ENCODE results near the gene XCR1. TPM values are rescaled to one million over a fixed set of nuclear protein-coding genes. Genes with fewer than 3 reads are reported as not detected.

The XCR1 gene
- total RNA-seq, 1 donor from 2014 or later, result 0.66 TPM

DNA sequence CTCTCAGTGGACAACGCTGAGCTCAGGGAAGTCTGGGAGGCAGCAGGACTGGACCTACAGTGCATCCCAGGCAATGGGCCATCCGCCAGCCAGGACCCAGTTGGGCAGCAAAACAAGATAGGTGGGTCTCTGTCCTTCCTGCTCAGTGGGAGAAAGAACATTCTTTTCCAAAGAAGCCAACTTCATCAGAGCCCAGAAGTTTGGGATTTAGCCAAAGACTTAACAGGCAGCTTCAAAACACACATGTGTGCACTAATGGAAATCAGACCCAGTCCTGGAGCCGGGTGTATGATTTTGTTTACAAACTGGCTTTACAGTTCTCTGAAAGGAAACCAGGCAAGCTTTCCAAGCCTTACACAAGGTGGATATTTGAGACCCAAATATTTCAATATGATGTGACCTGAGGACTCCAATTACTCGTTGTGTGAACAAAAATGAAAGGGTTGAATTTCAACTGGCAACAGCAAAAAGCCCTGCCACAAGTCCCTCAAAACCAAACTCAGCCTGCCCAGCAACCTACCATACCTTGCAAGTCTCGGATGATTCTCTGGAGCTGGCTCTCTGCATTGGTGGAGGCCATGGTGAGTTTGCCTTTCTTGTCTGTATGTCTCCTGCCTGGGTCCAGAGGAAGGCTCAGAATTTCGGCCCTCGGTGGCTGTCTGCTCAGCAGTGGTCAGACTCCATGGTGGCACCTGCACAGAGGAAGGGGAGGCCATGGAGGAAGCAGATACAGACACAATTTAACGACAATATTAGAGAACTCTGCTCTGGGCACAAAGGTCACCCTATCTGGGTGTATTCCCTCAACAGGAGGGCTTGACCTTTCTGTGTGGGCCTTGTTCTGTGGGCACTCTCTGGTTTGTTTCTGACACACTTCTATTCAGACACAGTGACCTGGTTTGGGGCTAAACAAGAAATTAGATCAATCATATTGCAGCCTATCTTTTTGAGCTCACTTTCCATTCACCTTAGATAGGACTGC is 42.7 kb downstream of the XCR1 start:
- no peak for DNase-seq (ENCODE audit: low spot score)

DNA sequence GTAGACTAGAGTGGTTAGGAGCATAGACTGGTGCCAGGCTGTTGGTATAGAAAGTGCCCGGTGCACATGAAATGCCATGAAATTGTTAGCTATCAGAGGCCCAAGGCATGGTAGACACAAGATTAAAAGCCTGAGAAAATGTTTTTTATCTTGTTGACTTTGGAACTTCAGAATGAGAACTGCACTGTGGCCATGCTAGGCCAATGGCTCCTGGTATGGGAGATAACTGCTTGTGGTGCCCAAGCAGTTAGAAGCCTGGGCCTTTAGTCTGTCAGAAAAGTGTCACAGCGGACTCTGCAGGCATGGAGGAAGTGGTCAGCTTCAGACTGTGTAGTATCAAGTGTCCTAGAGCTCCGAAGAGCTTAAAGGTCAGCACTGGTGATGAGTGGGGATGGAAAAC is 43.5 kb downstream of the XCR1 start:
- no peak for DNase-seq (ENCODE audit: low spot score)

DNA sequence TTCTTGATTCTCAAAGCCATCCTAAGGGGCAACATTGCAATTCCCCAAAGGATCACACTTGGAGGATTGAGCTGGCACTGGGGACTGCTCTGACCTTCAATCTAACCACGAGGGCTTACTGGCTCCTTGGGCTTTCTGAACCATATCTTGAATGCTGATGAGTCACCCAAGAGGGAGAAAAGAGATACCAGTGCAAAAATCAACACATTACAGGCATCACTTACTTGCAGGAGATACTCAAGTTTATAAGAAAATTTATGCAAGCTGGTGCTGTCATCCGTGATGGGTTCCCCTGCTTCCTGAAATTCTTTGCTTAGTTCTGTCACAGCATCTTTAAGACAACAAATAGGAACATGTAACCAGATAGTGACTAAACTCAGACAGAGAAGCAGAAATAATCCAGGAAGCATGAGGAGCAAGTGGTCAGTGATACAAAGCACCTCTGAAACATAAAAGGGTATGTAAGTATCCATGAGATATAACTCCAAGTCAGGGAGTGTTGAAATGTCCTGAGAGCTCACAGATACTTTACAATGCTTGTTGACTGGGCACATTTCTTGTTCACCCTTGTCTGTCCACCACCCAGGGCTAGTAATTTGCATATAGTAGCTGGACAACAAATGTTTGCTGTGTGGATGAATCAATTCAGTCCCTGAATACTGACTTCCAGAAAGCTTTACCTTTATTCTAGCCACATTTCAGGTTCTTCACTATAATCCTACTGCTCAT is 45.8 kb downstream of the XCR1 start:
- no peak for DNase-seq (ENCODE audit: low spot score)

DNA sequence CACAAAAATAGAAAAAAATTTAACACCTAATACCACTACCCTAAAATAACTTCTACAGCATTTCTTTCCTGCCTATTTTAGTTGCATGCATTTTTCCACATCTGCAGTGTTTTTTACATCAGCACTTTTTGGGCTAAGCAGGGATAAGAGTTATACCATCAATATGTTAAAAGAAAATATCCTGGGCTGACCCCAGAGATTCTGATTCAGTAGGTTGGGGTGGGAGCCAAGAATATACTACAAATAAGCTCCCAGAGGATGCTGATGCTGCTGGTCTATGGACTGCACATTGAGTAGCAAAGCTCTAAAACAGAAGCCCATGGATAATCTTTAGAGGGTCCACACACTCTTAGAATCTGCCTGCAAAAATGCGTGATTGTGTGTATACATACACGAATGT is 46.5 kb downstream of the XCR1 start:
- DNase-seq (ENCODE audit: low spot score), result no peak

DNA sequence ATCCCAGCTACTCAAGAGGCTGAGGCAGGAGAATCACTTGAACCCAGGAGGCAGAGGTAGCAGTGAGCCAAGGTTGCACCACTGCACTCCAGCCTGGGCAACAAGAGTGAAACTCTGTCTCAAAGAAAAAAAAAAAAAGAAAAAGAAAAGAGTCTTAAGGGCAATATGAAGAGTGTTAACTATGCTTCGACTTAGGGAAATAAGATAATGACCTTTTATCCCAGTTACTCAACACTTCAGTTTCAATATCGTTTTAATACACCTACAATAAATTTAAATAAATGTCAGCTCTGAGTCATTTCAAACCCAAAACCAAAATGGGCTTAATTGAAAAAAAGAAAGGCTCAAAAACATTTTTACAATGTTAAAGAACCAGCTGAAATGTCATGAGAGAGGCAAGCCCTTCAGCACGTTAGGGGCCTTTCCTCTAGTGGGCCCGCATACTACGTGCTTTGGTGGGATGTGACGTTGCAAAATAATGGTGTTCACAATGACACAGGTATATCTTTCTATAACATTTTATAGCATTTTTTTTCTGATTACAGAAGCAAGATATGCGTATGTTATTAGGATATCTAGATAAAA is 47.0 kb downstream of the XCR1 start:
- DNase-seq (ENCODE audit: low spot score), result no peak

DNA sequence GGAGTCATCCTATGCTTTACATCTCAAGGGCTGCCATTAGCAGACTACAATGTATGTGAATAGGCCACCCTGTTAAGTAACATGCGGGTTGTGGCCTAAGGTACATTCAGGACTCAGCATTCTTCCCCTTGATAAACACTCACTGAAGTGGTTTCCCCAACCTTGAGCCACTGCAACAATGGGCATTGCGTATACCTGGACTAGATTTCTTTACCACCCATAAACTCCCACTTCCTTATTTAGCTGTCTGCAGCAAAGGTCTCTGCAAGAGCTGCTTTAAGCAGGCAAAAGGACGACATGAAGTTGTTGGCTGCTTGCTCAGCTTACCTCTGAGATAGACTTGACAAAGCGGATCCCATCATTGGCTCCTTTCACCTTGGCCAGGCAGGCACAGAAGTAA is 47.9 kb downstream of the XCR1 start:
- DNase-seq (ENCODE audit: low spot score), result no peak

DNA sequence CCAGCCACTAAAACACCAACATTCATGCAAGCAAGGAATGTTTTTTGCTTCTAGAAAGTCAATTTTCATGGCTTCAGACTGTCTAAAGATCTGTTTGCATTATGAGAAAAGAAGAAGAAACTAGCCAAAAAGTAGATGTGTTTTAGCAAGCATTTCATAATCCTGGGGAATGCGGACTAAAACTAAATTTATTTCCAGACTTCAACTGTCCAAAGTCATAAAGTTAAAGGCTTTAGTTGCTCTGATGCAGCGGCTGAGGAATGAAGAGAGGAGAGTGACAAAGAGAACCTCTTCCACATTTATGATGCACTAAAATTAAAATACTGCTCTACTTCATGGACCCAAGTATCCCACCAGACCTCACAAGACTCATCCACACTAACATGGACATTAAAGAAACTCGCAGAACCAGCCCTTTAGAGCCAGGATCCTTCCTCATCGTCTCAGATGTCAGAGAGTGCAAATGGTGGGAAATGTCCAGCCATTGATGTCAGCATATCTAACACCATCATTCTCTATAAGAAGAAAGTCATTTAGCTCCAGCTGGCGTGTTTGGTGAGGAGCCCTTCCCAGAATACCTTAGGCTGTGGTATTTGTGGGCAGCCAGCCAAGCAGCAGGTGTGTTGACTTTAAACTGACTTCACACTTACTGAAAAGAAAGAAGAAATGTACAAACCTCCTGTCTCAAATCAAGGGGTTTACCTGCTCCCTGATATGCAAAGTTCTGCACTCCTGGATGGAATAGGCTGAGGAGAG is 49.1 kb downstream of the XCR1 start:
- DNase-seq (ENCODE audit: low spot score), result peak; percentile 79

DNA sequence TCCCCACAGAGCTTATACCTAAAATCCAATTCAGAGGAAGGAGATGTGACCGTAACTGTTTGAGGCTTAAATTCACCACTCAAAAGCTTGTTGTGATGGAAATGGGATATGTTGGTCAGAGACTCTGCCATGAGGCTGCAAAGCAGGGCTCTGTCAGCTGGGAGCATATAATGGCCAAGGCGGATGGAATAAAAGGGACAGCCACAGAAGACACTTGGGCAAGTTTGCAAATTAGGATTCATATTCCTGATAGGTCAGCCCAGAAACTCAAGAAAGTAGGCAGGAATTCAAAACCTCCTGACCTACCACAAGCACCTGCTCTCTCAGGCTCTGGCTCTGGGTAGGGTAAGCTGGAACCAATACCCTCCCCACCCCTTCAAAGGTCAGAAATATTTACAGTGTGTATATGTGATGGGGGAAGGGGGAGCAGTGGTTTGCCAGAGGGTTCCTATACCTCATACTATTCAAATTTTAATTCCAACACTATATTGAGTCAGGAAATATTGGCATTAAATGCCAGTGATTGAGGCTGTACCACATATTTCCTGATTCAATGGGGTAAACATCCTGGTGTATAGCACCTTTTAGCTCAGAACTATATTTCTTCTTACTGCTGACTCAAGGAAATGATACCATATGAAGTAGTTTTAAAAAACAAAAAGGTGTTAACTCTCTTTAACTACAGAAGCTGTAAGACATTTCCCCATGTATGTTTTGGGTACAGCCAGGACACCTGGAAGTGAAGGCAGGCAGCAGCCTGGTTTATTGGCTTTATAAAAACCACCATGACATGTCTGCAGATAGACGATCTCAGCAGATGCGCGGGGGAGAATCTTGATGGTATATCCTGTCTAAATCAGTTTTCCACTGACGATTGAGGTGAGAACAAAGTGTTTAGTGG is 50.8 kb downstream of the XCR1 start:
- DNase-seq (ENCODE audit: low spot score), result no peak

DNA sequence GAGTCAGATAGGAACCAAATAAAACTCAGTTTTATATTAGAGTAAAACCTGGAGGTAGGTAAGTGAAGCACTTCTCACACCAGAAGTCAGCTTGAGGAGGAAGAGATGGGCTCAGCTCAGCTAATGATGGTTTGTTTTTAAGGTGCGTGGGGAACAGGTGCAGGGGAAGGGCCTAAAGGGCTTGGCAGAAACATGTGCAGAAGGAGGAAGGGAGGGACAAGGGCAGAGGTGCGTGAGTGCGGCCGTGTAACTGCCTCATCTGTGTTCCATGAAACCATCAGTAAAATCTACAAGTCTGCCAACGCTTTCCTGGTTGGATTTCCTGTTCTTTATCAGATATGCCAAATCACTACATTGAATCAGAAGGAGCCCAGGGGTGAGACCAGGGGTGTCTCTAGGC is 51.6 kb downstream of the XCR1 start:
- DNase-seq (ENCODE audit: low spot score), result no peak

DNA sequence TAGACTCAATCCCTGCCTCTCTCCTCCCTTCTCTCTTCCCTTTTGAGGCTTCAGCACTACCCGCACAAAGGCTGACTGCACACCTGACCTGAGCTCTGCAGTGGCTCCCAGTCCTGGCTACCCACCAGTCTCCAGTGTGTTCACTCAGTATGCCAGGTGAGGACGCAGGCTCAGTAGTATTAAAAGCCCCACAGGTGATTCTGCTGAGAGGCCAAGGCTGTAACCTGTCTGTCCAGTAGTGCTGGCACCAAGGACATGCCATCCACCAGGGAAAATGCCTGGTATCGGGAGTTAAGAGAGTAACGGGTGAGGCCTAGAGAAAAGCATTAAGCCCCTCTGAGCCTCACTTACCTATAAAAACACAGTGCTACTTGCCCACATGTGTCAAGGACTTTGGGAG is 52.6 kb downstream of the XCR1 start:
- DNase-seq (ENCODE audit: low spot score), result no peak

DNA sequence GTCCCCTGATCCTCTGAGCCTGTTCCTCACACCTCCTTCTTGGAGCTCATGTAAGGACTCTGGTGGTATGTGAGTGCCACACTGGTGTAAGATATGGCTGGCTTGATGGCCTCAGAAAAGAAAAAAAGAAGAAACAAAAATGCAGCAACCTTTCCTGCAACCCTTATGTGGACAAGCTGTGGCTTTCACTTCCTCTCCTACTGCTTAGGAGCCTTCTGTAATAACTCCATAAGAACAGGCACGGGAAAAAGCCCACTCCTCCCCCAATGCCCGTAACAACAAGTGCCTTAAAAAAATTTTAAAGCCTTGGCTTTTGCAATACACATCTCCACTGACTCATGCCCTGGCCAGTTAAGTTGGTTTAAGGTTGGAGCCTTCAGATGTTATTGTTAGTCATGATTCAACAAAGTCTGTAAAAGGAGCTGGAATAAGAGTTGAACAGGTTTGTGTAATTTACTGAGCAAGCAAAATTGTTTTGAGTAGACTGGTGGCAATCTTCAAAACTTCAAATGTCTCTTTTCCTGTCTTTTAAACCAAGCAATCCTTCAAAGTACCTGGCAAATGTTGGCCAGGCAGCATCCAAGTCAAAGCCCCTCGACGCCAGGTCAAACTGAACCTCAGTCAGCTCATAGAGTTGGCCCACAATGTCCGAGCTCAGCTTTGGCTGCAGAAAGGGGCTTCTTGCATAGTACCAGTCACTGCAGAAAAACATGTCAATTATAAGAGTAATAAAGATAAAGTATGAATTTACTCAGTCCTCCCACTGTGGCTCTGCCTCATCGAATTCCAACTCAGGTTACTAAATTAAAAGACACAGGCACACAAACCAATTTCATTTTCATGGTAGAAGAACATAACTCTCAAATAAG is 54.5 kb downstream of the XCR1 start:
- no peak for DNase-seq (ENCODE audit: low spot score)

DNA sequence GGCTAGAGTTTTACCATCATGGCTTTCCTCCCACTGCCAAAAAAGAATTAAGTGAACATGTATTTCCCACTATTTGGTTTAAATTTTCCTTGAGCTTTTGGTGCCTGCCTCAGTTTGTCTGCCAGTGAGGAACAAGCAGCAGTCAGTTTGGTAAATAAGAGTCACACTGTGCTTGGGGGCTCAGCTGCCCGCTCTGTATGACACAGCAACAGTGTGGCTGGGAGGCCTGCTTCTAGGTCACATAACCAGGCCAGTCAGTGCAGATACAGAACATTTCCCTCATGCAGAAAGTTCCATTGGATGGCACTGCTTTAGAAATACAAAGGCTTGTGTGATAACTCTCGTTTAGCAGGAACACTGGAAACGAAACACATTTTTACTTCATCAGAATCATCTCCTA is 57.3 kb downstream of the XCR1 start:
- DNase-seq (ENCODE audit: low spot score), result no peak

DNA sequence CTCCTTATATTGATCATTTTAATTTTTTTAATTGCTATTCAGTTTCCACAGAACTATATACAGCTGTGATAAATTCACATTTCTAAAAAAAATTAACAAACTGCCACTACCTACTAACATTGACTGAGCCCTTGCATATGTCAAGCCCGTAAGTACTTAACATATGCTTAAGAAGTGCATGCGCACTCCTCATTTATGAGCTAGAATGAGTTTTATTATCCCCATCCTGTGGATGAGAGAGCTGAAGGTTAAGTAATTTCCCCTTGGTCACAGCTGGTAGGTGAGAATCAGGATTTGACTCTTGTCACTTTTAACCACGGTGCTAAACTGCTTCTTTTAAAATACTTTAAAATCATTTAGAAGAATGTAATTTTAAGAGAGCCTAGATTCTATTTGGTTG is 58.2 kb downstream of the XCR1 start:
- DNase-seq (ENCODE audit: low spot score), result no peak

DNA sequence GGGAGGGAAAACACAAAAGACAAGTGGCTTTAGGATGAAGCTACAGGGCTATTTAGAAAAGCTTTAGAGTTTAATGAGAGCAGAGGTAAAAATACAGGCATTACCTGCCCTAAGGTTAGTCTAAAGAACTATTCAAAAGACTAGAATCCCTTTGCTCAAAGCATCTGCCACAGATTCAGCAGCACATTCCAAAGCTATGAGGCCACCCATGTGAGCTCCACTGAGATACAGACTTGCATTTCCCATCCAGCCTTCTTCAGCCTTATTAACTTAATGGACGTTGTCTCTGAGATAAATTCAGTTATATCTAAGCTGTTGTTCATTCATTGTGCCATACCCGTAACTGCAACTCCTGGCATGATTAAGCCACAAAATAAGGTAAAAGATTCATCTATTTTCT is 58.6 kb downstream of the XCR1 start:
- no peak for DNase-seq (ENCODE audit: low spot score)

DNA sequence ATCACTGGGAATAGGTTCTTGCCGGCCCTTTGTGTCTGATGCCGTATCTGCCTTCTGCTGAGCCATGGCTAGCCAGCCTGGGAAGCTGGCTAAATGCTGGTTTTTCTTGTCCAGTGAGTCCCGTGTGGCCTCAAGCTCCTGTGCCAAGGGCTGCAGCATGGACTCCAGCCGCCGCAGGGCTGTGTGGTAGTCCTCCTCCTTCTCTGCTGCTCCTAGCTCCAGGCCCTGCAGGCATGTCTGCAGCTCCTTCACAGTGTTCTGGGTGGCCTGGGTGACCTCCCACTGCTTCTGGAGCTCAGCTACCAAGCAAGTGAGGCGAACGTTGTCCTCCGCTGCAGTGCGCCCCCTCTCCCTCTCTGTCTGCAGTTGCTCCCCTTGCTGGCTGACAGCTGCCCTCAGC is 59.1 kb downstream of the XCR1 start:
- no peak for DNase-seq (ENCODE audit: low spot score)

DNA sequence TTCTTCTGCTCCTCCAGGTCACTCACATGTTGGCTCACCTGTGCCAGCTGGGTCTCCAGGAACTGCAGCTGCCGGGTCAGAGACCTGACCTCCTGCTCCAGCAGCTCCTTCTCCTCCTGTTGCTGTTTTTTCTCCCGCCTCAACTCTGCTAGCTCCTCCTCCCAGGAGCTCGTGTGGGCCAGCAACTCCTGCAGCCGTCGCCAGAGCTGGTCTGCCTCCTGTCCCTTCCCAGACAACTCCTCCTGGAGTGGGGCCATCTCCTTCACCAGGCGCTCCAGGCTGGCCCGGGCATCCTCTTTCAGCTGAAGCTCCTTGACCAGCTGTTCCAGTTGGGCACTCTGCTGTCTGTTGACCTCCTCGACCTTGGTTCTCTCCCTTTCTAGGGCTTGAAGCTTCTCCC is 59.6 kb downstream of the XCR1 start:
- no peak for DNase-seq (ENCODE audit: low spot score)

Data from mucosa of gallbladder (tissue), 1 donor.